GM11168 (cell line): ENCODE data around the gene THRAP3.

Source experiments
- in situ Hi-C: fragments of 300-500 bp; cut with MboI; formaldehyde crosslinking; loops from one replicate; pipeline ENCODE4 v1.12.0; 2022; ENCODE audit warnings: low sequenced_read_pairs; ENCODE audit not compliant: unreplicated experiment

THRAP3 gene

GRCh38 chr1:36322041-36322785, 98.0 kb downstream of the THRAP3 start:
- in situ Hi-C loops = no loop called here

- in situ Hi-C loops = no loop called here
Observed at GRCh38 chr1:36322786-36323635, 98.8 kb downstream of the THRAP3 start.

- in situ Hi-C loops = no loop called here
Observed at GRCh38 chr1:36323636-36324352, 99.6 kb downstream of the THRAP3 start, which contains the start of gene EVA1B. Gene EVA1B, minus strand, starts transcription at chr1:36323645. Its CDS starts 608 bp downstream, at chr1:36323037.

- in situ Hi-C loops = no loop called here
Observed at GRCh38 chr1:36324353-36324703, 100.1 kb downstream of the THRAP3 start.

- in situ Hi-C loops = no loop called here
Observed at GRCh38 chr1:36326499-36326898, 102.3 kb downstream of the THRAP3 start.

GRCh38 chr1:36327421-36328087, 103.3 kb downstream of the THRAP3 start:
- in situ Hi-C loops = no loop called here

GRCh38 chr1:36328088-36328480, 103.8 kb downstream of the THRAP3 start:
- in situ Hi-C loops = no loop called here

- in situ Hi-C loops = no loop called here
Observed at GRCh38 chr1:36328713-36329112, 104.5 kb downstream of the THRAP3 start.

- in situ Hi-C loops = no loop called here
Observed at GRCh38 chr1:36329817-36330216, 105.6 kb downstream of the THRAP3 start.

- in situ Hi-C loops = no loop called here
Observed at GRCh38 chr1:36330940-36331339, 106.7 kb downstream of the THRAP3 start.

GRCh38 chr1:36337830-36338229, 113.6 kb downstream of the THRAP3 start:
- in situ Hi-C loops = no loop called here

- in situ Hi-C loops = no loop called here
Observed at GRCh38 chr1:36339215-36339614, 115.0 kb downstream of the THRAP3 start.

- in situ Hi-C loops = no loop called here
Observed at GRCh38 chr1:36339615-36340014, 115.4 kb downstream of the THRAP3 start.

GRCh38 chr1:36341626-36342320, 117.5 kb downstream of the THRAP3 start:
- in situ Hi-C loops = no loop called here

GRCh38 chr1:36342426-36343185, 118.4 kb downstream of the THRAP3 start:
- in situ Hi-C loops = no loop called here

- in situ Hi-C loops = no loop called here
Observed at GRCh38 chr1:36343651-36344394, 119.6 kb downstream of the THRAP3 start.

- in situ Hi-C loops = no loop called here
Observed at GRCh38 chr1:36344395-36344680, 120.1 kb downstream of the THRAP3 start.

- in situ Hi-C loops = loop anchor here (5.0 kb wide), 1 partner anchor 77 kb away; no protein-coding TSS in a partner anchor
Observed at GRCh38 chr1:36345353-36345752, 121.1 kb downstream of the THRAP3 start.
